ENCODE results near the gene KRT78. TPM values are rescaled to one million over a fixed set of nuclear protein-coding genes. Genes with fewer than 3 reads are reported as not detected.

The KRT78 gene
- total and polyA plus RNA-seq, 9 of the 15 experiments (the other 6 are each of a cell fraction or from before 2014, with no cell fraction given) = not detected

- intact Hi-C loops (cut with micrococcal nuclease) = no loop called here
- ATAC-seq (no peak), FAIRE-seq (no peak), DNase-seq (ENCODE audit: extremely low read depth in 1 of 4, low spot score in 3 of 4) (no peak)
- POLR2A ChIA-PET = no interaction called here
- Histone ChIP-seq H3K27ac (ENCODE audit: extremely low read depth, low read depth, low read length) (no peak overlapping the region), H3K36me3 (ENCODE audit: control insufficient read depth, insufficient read depth, low read length) (no peaks in the 10 kb centered on the region), H3K9me1 (ENCODE audit: control insufficient read depth, insufficient read depth, low read length) (no peaks in the 10 kb centered on the region), H3K4me2 (ENCODE audit: insufficient read depth, low read length) (no peak overlapping the region), H2AFZ (ENCODE audit: low read depth, low read length) (no peak overlapping the region), H3K27me3 (ENCODE audit: control insufficient read depth in 2 of 2, insufficient read depth in 2 of 2, low read length in 2 of 2) (peaks cover 35 to 67% of the 10 kb centered on the region in 2 experiments), H3K79me2 (ENCODE audit: control insufficient read depth, insufficient read depth, low read length) (no peaks in the 10 kb centered on the region), H3K4me1 (replicated peaks in 1 of 2; ENCODE audit: control insufficient read depth in 2 of 2, insufficient read depth in 2 of 2, low read length in 2 of 2) (no peaks in the 10 kb centered on the region), H3K9me3 (replicated peaks; ENCODE audit: control insufficient read depth, insufficient read depth, low read depth, low read length) (no peaks in the 10 kb centered on the region), H3K4me3 (no peak overlapping the region), H3K9ac (ENCODE audit: insufficient read depth in 1 of 2, low read depth in 2 of 2, low read length in 2 of 2) (no peak overlapping the region; a peak in 1 of 4 replicates), H4K20me1 (replicated peaks; ENCODE audit: control insufficient read depth, insufficient read depth, low read length) (no peaks in the 10 kb centered on the region; the same call in 1 of the 2 replicates)
- 2% methylated on average over 11 of the region's 11 CpGs for WGBS (ENCODE audit: insufficient coverage, low coverage, missing lambda C conversion rate)
- BruUV-seq (replicated peaks) = no TSS peak
- in situ Hi-C loops (cut with MboI) = no loop called here
- CTCF ChIA-PET (ENCODE audit: low intra/inter-chr PET ratio) = no interaction called here
- no peak for TF ChIP-seq VEZF1 (CRISPR knock-in tag; IDR thresholded peaks at IDR 0.05)
- TF ChIP-seq RAD21 (CRISPR knock-in tag; conservative IDR thresholded peaks at IDR 0.05 in 1 of 2, IDR thresholded peaks at IDR 0.05 in 1 of 2) = peak in 1 of 2 experiments; percentile 22; a peak in 2 of 4 replicates
- no peak for TF ChIP-seq POLR2A (conservative IDR thresholded peaks at IDR 0.05)
- no peak for TF ChIP-seq OTX1 (CRISPR knock-in tag; IDR thresholded peaks at IDR 0.05)
Measured at GRCh38 chr12:52826611-52827498, 21.9 kb downstream of the KRT78 start.

Data from K562 (cell line).